H1 (cell line): ENCODE measurements around the gene GNAI1. TPM values are rescaled to one million over a fixed set of nuclear protein-coding genes. Genes with fewer than 3 reads are reported as not detected.

Source experiments
- BRCA1 ChIP-seq: IDR thresholded peaks from 2 replicates; pipeline ENCODE4 v1.6.1; 2012; ENCODE audit warnings: low read depth, low read length, improper control_type of control experiment
- EZH2 ChIP-seq: fragments of 200-600 bp; sonication (generic); IDR thresholded peaks from 2 replicates; pipeline ENCODE4 v1.7.1; 2012; ENCODE audit warnings: low read depth, mild to moderate bottlenecking, moderate library complexity, low read length, inconsistent platforms; ENCODE audit not compliant: severe bottlenecking
- HDAC6 ChIP-seq: IDR thresholded peaks from one replicate; pipeline ENCODE4 v1.7.1; 2012; ENCODE audit warnings: low read depth, mild to moderate bottlenecking, inconsistent platforms, low read length, moderate library complexity
- KDM1A ChIP-seq: fragments of 200-600, 300-600 bp; sonication (generic); IDR thresholded peaks from 2 replicates; pipeline ENCODE4 v1.7.1; 2016; ENCODE audit warnings: mild to moderate bottlenecking, low read length, borderline replicate concordance
- RAD21 ChIP-seq, 2 experiments: IDR thresholded peaks in 1 of 2; conservative IDR thresholded peaks in 1 of 2; 2 replicates each; pipeline ENCODE4 v1.6.1; 2011; ENCODE audit warnings: low read depth in 2 of 2, low read length in 2 of 2, improper control_type of control experiment in 1 of 2, inconsistent platforms in 1 of 2, mild to moderate bottlenecking in 1 of 2, moderate library complexity in 1 of 2
- TAF1 ChIP-seq: IDR thresholded peaks from 2 replicates; pipeline ENCODE4 v1.6.1; 2011; ENCODE audit warnings: mild to moderate bottlenecking, low read depth, low read length
- ZNF274 ChIP-seq: IDR thresholded peaks from 2 replicates; pipeline ENCODE4 v1.7.0; 2012; ENCODE audit warnings: low read length, borderline replicate concordance; ENCODE audit errors: extremely low read depth
- polyA plus RNA-seq, 7 experiments: library from polyadenylated mRNA; depleted of rRNA in 3 of 7; stranded (reverse) in 5 of 7; unstranded in 2 of 7; fragments of >200 nt in 5 of 7; fragments of 200-250 nt in 2 of 7; gene quantifications; 1 replicate in 5 of 7; 2 replicates in 1 of 7; 4 replicates in 1 of 7; pipeline versions ENCODE4 v1.2.1 to v1.2.3, GENCODE V29; 2011 to 2013; ENCODE audit warnings: missing spikeins in 2 of 7, mixed read lengths in 2 of 7
- total RNA-seq: library from RNA; stranded (reverse); fragmentation: NEBNext Ultra II Directional; extraction: Animal tissue kit (Norgen Biotek cat#: 25700); gene quantifications from 2 replicates; pipeline ENCODE4 v1.2.1, GENCODE V29; 2021

GNAI1 gene
- total and polyA plus RNA-seq, 2 of the 8 experiments (the other 6 are each of a cell fraction or from before 2014, with no cell fraction given), result 8.0 to 29.5 TPM

GRCh38 chr7:80186721-80187120, 52.1 kb downstream of the GNAI1 start (continued):
- TF ChIP-seq KDM1A (no peak), HDAC6 (no peak), BRCA1 (no peak), TAF1 (no peak), EZH2 (no peak), ZNF274 (no peak), RAD21 (IDR thresholded peaks at IDR 0.05 in 1 of 2, conservative IDR thresholded peaks at IDR 0.05 in 1 of 2; ENCODE audit: low read depth in 2 of 2, low read length in 2 of 2) (no peak)
